Medulla oblongata (tissue), 1 donor: ENCODE data around the gene PCCA.

Experiments used
- DNase-seq: peaks from one replicate; pipeline ENCODE4 v3.0.0-alpha.2; 2015; ENCODE audit errors: extremely low spot score

PCCA gene

GRCh38 chr13:100506600-100507422, 417.9 kb downstream of the PCCA start:
- DNase-seq, result no peak

GRCh38 chr13:100508455-100508854, 419.6 kb downstream of the PCCA start:
- DNase-seq, result no peak

- DNase-seq, result no peak
Measured at GRCh38 chr13:100508996-100509395, 420.1 kb downstream of the PCCA start.

- DNase-seq, result no peak
Measured at GRCh38 chr13:100510208-100510957, 421.5 kb downstream of the PCCA start.

- no peak for DNase-seq
Measured at GRCh38 chr13:100511466-100511865, 422.6 kb downstream of the PCCA start.

GRCh38 chr13:100512422-100512821, 423.5 kb downstream of the PCCA start:
- no peak for DNase-seq

GRCh38 chr13:100513171-100513570, 424.3 kb downstream of the PCCA start:
- DNase-seq, result no peak

- DNase-seq, result no peak
Measured at GRCh38 chr13:100513987-100514670, 425.2 kb downstream of the PCCA start.

GRCh38 chr13:100514788-100515409, 426.0 kb downstream of the PCCA start:
- peak; percentile 93 for DNase-seq

GRCh38 chr13:100515410-100515800, 426.5 kb downstream of the PCCA start:
- no peak for DNase-seq

- no peak for DNase-seq
Measured at GRCh38 chr13:100517135-100517534, 428.2 kb downstream of the PCCA start.

GRCh38 chr13:100517728-100518127, 428.8 kb downstream of the PCCA start:
- no peak for DNase-seq

GRCh38 chr13:100518394-100519062, 429.6 kb downstream of the PCCA start:
- no peak for DNase-seq

- DNase-seq, result no peak
Measured at GRCh38 chr13:100519626-100520025, 430.7 kb downstream of the PCCA start.

- DNase-seq, result no peak
Measured at GRCh38 chr13:100520936-100521850, 432.3 kb downstream of the PCCA start.

GRCh38 chr13:100521851-100522617, 433.1 kb downstream of the PCCA start:
- no peak for DNase-seq

GRCh38 chr13:100522618-100523309, 433.9 kb downstream of the PCCA start:
- no peak for DNase-seq

GRCh38 chr13:100523411-100523810, 434.5 kb downstream of the PCCA start:
- DNase-seq, result no peak

GRCh38 chr13:100523981-100524386, 435.1 kb downstream of the PCCA start:
- DNase-seq, result no peak
